ENCODE measurements around the gene VSTM2L. TPM values are rescaled to one million over a fixed set of nuclear protein-coding genes. Genes with fewer than 3 reads are reported as not detected.

The VSTM2L gene
- total and polyA plus RNA-seq, 2 of the 13 experiments (the other 11 are each of a cell fraction or from before 2014, with no cell fraction given) = not detected

DNA sequence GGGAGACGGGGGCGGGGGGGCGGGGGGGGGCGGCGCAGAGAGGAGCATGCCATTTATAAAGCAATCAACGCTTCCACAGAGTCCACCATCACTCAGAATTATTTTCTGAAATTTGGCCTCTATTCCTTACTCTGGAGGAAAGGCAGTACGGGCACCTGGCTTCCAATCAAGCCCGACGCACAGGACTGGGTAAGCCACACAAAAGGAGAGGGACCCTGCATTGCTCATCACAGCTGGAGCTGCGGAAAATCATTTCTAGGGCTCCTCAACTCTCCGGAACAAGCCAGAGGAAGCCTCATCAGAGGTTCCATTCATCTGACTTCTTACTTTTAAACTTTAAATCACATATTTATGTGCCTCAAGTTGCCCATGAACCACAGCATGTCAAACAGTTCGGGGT, 74.4 kb downstream of the VSTM2L start:
- ChIA-PET POLR2A (no interaction called here), CTCF (ENCODE audit: low intra/inter-chr PET ratio, low total read pairs) (no interaction called here)
- no peaks in the 10 kb centered on the region for H3K27me3 ChIP-seq (ENCODE audit: control insufficient read depth in 1 of 2, insufficient read depth in 2 of 2, low read length in 2 of 2)
- intact Hi-C loops (cut with micrococcal nuclease; ENCODE audit: unreplicated experiment) = no loop called here
- no peak overlapping the region for H3K4me3 ChIP-seq (replicated peaks in 1 of 3; ENCODE audit: insufficient read depth in 1 of 3, low read depth in 2 of 3, low read length in 3 of 3)
- in situ Hi-C loops (cut with HindIII; ENCODE audit: extremely low pct_ligation_motif_present, low pct_unique_long_range_greater_than_20kb) = no loop called here
- peaks cover 4 to 10% of the 10 kb centered on the region in 2 experiments for H3K36me3 ChIP-seq (replicated peaks in 1 of 2; ENCODE audit: control insufficient read depth in 1 of 2, insufficient read depth in 2 of 2, low read length in 2 of 2)
- no peaks in the 10 kb centered on the region for H3K9me3 ChIP-seq (ENCODE audit: low read length)
- no peaks in the 10 kb centered on the region for H4K20me1 ChIP-seq (ENCODE audit: insufficient read depth, low read length)
- 65% methylated on average over 12 of the region's 12 CpGs for WGBS (ENCODE audit: low lambda C conversion rate)
- no peak overlapping the region for H3K4me2 ChIP-seq (ENCODE audit: low read depth, low read length)
- BruUV-seq (replicated peaks) = no TSS peak
- no peak overlapping the region for H2AFZ ChIP-seq (ENCODE audit: low read length)
- H3K9ac ChIP-seq (ENCODE audit: insufficient read depth, low read depth, low read length) = no peak overlapping the region
- TF ChIP-seq ZNF350 (CRISPR knock-in tag; IDR thresholded peaks at IDR 0.05; ENCODE audit: borderline replicate concordance, low read depth) (no peak), HNRNPK (IDR thresholded peaks at IDR 0.05; ENCODE audit: low read depth, low read length, poor library complexity, severe bottlenecking) (peak; percentile 15)
- H3K79me2 ChIP-seq (ENCODE audit: insufficient read depth, low read length) = no peaks in the 10 kb centered on the region
- no peak for ATAC-seq
- DNase-seq (ENCODE audit: low spot score) = no peak
- no peak overlapping the region for H3K27ac ChIP-seq (ENCODE audit: extremely low read length, insufficient read depth, low read length)
- H3K4me1 ChIP-seq (ENCODE audit: insufficient read depth, low read length) = no peaks in the 10 kb centered on the region
- FAIRE-seq = no peak

DNA sequence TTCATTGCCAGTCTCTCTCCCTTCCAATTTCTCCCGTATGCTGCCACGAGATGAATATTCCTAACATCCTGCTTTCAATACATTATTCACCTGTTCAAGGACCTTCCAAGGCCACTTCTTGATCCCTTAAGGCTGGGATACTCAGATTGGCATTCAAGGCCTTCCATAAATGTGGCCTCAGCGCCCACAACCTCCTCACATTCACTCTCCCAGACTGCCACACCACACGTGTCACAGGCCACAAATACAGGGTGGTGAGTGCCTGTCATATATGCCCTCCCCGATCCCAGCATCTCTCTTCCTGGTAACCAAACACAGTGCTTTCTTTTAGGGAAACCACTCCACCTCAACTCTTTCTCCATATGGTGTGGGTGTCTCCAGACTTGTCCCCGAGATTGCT, 74.9 kb downstream of the VSTM2L start:
- CTCF ChIA-PET (ENCODE audit: low intra/inter-chr PET ratio, low total read pairs) = no interaction called here
- Histone ChIP-seq H3K9ac (ENCODE audit: insufficient read depth, low read depth, low read length) (no peak overlapping the region), H4K20me1 (ENCODE audit: insufficient read depth, low read length) (no peaks in the 10 kb centered on the region), H3K79me2 (ENCODE audit: insufficient read depth, low read length) (no peaks in the 10 kb centered on the region), H3K4me1 (ENCODE audit: insufficient read depth, low read length) (no peaks in the 10 kb centered on the region; the same call in 1 of the 2 replicates), H3K4me2 (ENCODE audit: low read depth, low read length) (no peak overlapping the region), H3K27me3 (ENCODE audit: control insufficient read depth in 1 of 2, insufficient read depth in 2 of 2, low read length in 2 of 2) (no peaks in the 10 kb centered on the region), H3K27ac (ENCODE audit: extremely low read length, insufficient read depth, low read length) (no peak overlapping the region), H3K36me3 (replicated peaks in 1 of 2; ENCODE audit: control insufficient read depth in 1 of 2, insufficient read depth in 2 of 2, low read length in 2 of 2) (peaks cover 4 to 14% of the 10 kb centered on the region in 2 experiments), H3K4me3 (replicated peaks in 1 of 3; ENCODE audit: insufficient read depth in 1 of 3, low read depth in 2 of 3, low read length in 3 of 3) (no peak overlapping the region), H3K9me3 (ENCODE audit: low read length) (no peaks in the 10 kb centered on the region), H2AFZ (ENCODE audit: low read length) (no peak overlapping the region)
- in situ Hi-C loops (cut with HindIII; ENCODE audit: extremely low pct_ligation_motif_present, low pct_unique_long_range_greater_than_20kb) (no loop called here), intact Hi-C loops (cut with micrococcal nuclease; ENCODE audit: unreplicated experiment) (no loop called here)
- DNase-seq (ENCODE audit: low spot score) (no peak), ATAC-seq (no peak), FAIRE-seq (no peak)
- POLR2A ChIA-PET = no interaction called here
- 87% methylated on average over 6 of the region's 6 CpGs for WGBS (ENCODE audit: low lambda C conversion rate)
- BruUV-seq (replicated peaks) = no TSS peak
- TF ChIP-seq CBX2 (IDR thresholded peaks at IDR 0.05; ENCODE audit: low read depth, low read length) (no peak), CBX2 (CRISPR knock-in tag; IDR thresholded peaks at IDR 0.05; ENCODE audit: low read depth) (no peak), SMC3 (IDR thresholded peaks at IDR 0.05; ENCODE audit: low read length) (no peak), REXO4 (CRISPR knock-in tag; IDR thresholded peaks at IDR 0.05; ENCODE audit: borderline replicate concordance) (no peak), GPBP1L1 (CRISPR knock-in tag; IDR thresholded peaks at IDR 0.05) (no peak), ZNF205 (CRISPR knock-in tag; IDR thresholded peaks at IDR 0.05) (no peak), ZNF207 (IDR thresholded peaks at IDR 0.05; ENCODE audit: borderline replicate concordance) (no peak), MAFK (conservative IDR thresholded peaks at IDR 0.05 in 1 of 2, IDR thresholded peaks at IDR 0.05 in 1 of 2; ENCODE audit: low read length in 2 of 2) (no peak), ZNF337 (CRISPR knock-in tag; IDR thresholded peaks at IDR 0.05; ENCODE audit: borderline replicate concordance, low read depth) (no peak), ZNF230 (CRISPR knock-in tag; IDR thresholded peaks at IDR 0.05) (no peak), NR2C2 (CRISPR knock-in tag; IDR thresholded peaks at IDR 0.05; ENCODE audit: borderline replicate concordance) (no peak)
- TF ChIP-seq, protein P1, sequence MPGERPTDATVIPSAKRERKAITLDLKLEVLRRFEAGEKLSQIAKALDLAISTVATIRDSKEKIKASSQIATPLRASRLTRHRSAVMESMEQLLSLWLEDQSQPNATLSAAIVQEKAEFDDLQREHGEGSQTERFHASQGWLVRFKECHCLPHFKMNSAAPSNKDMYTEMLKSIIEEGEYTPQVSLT (CRISPR knock-in tag; IDR thresholded peaks at IDR 0.05; ENCODE audit: borderline replicate concordance, low read depth) = no peak
- TF ChIP-seq, protein P2, sequence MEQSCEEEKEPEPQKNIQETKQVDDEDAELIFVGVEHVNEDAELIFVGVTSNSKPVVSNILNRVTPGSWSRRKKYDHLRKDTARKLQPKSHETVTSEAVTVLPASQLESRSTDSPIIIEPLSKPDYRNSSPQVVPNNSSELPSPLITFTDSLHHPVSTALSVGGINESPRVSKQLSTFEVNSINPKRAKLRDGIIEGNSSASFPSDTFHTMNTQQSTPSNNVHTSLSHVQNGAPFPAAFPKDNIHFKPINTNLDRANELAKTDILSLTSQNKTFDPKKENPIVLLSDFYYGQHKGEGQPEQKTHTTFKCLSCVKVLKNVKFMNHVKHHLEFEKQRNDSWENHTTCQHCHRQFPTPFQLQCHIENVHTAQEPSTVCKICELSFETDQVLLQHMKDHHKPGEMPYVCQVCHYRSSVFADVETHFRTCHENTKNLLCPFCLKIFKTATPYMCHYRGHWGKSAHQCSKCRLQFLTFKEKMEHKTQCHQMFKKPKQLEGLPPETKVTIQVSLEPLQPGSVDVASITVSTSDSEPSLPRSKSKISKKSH (CRISPR knock-in tag; IDR thresholded peaks at IDR 0.05; ENCODE audit: borderline replicate concordance) = no peak

Measured in HepG2 (cell line).